ENCODE measurements around the gene EME1. TPM values are rescaled to one million over a fixed set of nuclear protein-coding genes. Genes with fewer than 3 reads are reported as not detected.
"Not testable (repeated sequence)": the region's sequence is repeated elsewhere in the genome, so short reads cannot be mapped to it uniquely, and the experiment has no call there.

EME1 gene
- total RNA-seq, 2 donors from 2014 or later = 20.8 to 48.7 TPM

DNA sequence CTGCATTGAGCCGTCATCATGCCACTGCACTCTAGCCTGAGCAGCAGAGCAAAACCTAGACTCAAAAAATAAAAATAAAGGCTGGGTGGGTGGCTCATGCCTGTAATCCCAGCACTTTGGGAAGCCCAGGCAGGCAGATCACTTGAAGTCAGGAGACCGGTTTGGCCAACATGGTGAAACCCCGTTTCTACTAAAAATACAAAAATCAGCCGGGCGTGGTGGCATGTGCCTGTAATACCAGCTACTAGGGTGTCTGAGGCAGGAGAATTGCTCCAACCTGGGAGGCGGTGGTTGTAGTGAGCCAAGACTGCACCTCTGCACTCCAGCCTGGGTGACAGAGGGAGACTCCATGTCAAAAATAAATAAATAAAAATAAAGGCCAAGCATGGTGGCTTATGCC lies 55.1 kb downstream of the EME1 start:
- not testable (repeated sequence) for H3K36me3 Mint-ChIP-seq (ENCODE audit: low read depth); H3K4me1 Mint-ChIP-seq; H3K9me3 Mint-ChIP-seq; H3K27me3 Mint-ChIP-seq; ATAC-seq (replicated peaks)
- peak overlapping the region; percentile 84 for H3K4me3 Mint-ChIP-seq
- H3K27ac Mint-ChIP-seq = peak overlapping the region; percentile 38

DNA sequence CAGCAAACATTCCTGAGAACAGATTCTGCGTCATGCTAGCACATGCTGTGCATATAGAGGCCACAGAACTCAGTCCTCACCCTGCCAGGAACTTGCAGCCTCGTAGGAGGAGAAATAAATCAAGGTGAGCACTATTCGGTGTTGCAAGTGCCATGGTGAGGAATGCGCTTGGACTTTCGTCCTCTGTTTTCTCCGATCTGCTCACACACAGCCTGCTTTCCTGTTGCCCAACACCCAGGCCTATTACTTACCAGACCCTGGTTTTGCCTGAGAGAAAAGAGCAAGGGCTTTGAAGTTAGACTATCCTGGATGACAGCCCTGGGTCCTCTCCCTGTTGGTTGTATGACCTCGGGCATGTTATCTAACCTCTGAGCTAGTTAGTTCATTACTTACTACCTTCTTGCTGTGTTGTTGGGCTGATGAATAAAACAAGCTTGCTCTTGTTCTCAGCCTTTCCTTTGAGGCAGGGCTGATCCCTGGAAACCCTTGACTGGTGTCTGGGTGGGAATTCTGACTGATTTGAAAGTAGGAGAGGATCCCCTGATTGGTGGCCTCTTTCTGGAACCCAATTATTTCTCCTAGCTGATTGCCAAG lies 55.9 kb downstream of the EME1 start:
- ATAC-seq (replicated peaks) = no peak
- Mint-ChIP-seq H3K4me1 (peaks cover 8% of the 10 kb centered on the region), H3K9me3 (no peaks in the 10 kb centered on the region), H3K27me3 (no peaks in the 10 kb centered on the region), H3K4me3 (no peak overlapping the region), H3K36me3 (ENCODE audit: low read depth) (no peaks in the 10 kb centered on the region), H3K27ac (no peak overlapping the region)

DNA sequence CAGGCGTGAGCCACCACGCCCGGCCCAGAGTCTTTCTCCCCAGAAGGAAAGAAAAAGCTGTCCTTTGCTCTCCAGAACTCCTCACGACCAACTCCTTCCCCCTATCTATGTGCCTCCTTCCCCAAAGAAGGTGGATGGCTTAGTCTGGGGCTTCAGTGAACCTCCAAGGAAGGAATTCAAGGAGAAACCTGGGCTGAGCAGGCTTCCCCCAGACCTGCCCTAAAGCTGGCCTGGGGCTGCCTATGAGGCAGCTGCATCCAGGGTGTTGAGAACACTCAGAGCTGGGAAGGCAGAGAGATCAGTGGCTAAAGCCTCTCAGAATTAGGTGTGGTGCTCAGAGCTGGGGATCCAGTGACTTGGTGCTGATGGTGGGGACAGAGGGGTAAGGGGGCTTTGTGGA lies 56.8 kb downstream of the EME1 start:
- H3K27ac Mint-ChIP-seq = no peak overlapping the region
- no peak overlapping the region for H3K4me3 Mint-ChIP-seq
- no peak for ATAC-seq (replicated peaks)
- no peaks in the 10 kb centered on the region for H3K36me3 Mint-ChIP-seq (ENCODE audit: low read depth)
- no peaks in the 10 kb centered on the region for H3K27me3 Mint-ChIP-seq
- peaks cover 8% of the 10 kb centered on the region for H3K4me1 Mint-ChIP-seq
- H3K9me3 Mint-ChIP-seq = no peaks in the 10 kb centered on the region

Other genes with a start within 250 kb of the EME1 start
- 1 to 10 TPM in 1 of 2 donors, under 1 TPM in 1; 0.84 to 6.9 TPM for gene SAMD14, start 243.1 kb upstream of the EME1 start, total RNA-seq
- 10 to 100 TPM; 73.6 to 89.2 TPM for gene PPP1R9B, start 222.6 kb upstream of the EME1 start, total RNA-seq
- not detected for gene SGCA, start 207.2 kb upstream of the EME1 start, total RNA-seq
- gene COL1A1, start 171.6 kb upstream of the EME1 start, total RNA-seq = 1 to 10 TPM in 1 of 2 donors, under 1 TPM in 1; 0.37 to 1.9 TPM
- gene TMEM92, start 98.8 kb upstream of the EME1 start, total RNA-seq = under 1 TPM in 1 of 2 donors, not detected in 1; 0.16 TPM
- 10 to 100 TPM; 38.5 to 95.1 TPM for gene XYLT2, start 27.1 kb upstream of the EME1 start, total RNA-seq
- 100 to 1,000 TPM in 1 of 2 donors, 10 to 100 TPM in 1; 63.3 to 109 TPM for gene MRPL27, start within 50 bp of the EME1 start, total RNA-seq
- 100 to 1,000 TPM in 1 of 2 donors, 10 to 100 TPM in 1; 37.1 to 101 TPM for gene LRRC59, start 24.3 kb downstream of the EME1 start, total RNA-seq
- gene ACSF2, start 53.0 kb downstream of the EME1 start, total RNA-seq = 10 to 100 TPM; 12.4 to 13.6 TPM
- gene CHAD, start 95.7 kb downstream of the EME1 start, total RNA-seq = not detected
- 10 to 100 TPM; 21.3 to 29.5 TPM for gene RSAD1, start 105.6 kb downstream of the EME1 start, total RNA-seq
- gene MYCBPAP, start 135.2 kb downstream of the EME1 start, total RNA-seq = 1 to 10 TPM; 2.1 to 3.2 TPM
- gene EPN3, start 159.5 kb downstream of the EME1 start, total RNA-seq = not detected
- gene SPATA20, start 173.9 kb downstream of the EME1 start, total RNA-seq = 10 to 100 TPM in 1 of 2 donors, 1 to 10 TPM in 1; 9.1 to 12.7 TPM
- under 1 TPM in 1 of 2 donors, not detected in 1; 0.11 TPM for gene CACNA1G, start 187.5 kb downstream of the EME1 start, total RNA-seq